Measurements from ENCODE around the gene MESP1.
A peak's percentile ranks its signal among the peaks of the same experiment; 100 is the strongest.

MESP1 gene

GRCh38 chr15:89780601-89781000 is 29.6 kb upstream of the MESP1 start:
- DNase-seq, result no peak

- no peak for DNase-seq
Measured at GRCh38 chr15:89778861-89779260, 27.8 kb upstream of the MESP1 start.

- DNase-seq, result no peak
Measured at GRCh38 chr15:89777782-89778380, 26.8 kb upstream of the MESP1 start.

GRCh38 chr15:89777073-89777751 is 26.2 kb upstream of the MESP1 start:
- no peak for DNase-seq

- peak; percentile 11 to 19 for DNase-seq
Measured at GRCh38 chr15:89776274-89777072, 25.4 kb upstream of the MESP1 start, which contains the start of gene MESP2. Gene MESP2, plus strand, starts transcription at chr15:89776332. Its CDS starts 26 bp downstream, at chr15:89776358.

- DNase-seq, result no peak
Measured at GRCh38 chr15:89775815-89776214, 24.8 kb upstream of the MESP1 start.

GRCh38 chr15:89774492-89774891 is 23.4 kb upstream of the MESP1 start:
- DNase-seq, result no peak

GRCh38 chr15:89772932-89773583 is 22.0 kb upstream of the MESP1 start:
- peak; percentile 6 to 31 for DNase-seq

- DNase-seq, result no peak
Measured at GRCh38 chr15:89770041-89770440, 19.0 kb upstream of the MESP1 start.

- DNase-seq, result no peak
Measured at GRCh38 chr15:89769366-89769765, 18.3 kb upstream of the MESP1 start.

- DNase-seq, result no peak
Measured at GRCh38 chr15:89768071-89768500, 17.0 kb upstream of the MESP1 start.

- DNase-seq, result no peak
Measured at GRCh38 chr15:89767411-89767915, 16.4 kb upstream of the MESP1 start.

- no peak for DNase-seq
Measured at GRCh38 chr15:89766357-89767311, 15.6 kb upstream of the MESP1 start.

GRCh38 chr15:89765694-89766093 is 14.6 kb upstream of the MESP1 start:
- DNase-seq, result no peak

GRCh38 chr15:89761929-89762328 is 10.9 kb upstream of the MESP1 start:
- no peak for DNase-seq

GRCh38 chr15:89761009-89761831 is 10.2 kb upstream of the MESP1 start:
- DNase-seq, result no peak

GRCh38 chr15:89760303-89761008 is 9.4 kb upstream of the MESP1 start:
- peak; percentile 56 to 70 for DNase-seq

- DNase-seq, result no peak
Measured at GRCh38 chr15:89759835-89760234, 8.8 kb upstream of the MESP1 start.

- no peak for DNase-seq
Measured at GRCh38 chr15:89758981-89759380, 7.9 kb upstream of the MESP1 start.

- DNase-seq, result no peak
Measured at GRCh38 chr15:89758283-89758682, 7.2 kb upstream of the MESP1 start.

All from Kasumi-1 (cell line).